Adrenal gland (tissue), 5 donors: ENCODE measurements around the gene POC1A.

Experiments used
- POLR2A ChIP-seq, 2 donors: fragments of 450-650 bp; IDR thresholded peaks; one replicate each; pipeline ENCODE4 v1.6.1; 2017; ENCODE audit warnings: antibody characterized with exemption in 2 of 2, mild to moderate bottlenecking in 2 of 2, moderate library complexity in 1 of 2
- TF ChIP-seq, protein P1 (sequence below), 6 experiments: fragments of 450-650 bp in 4 of 6; fragments of 200-600 bp in 2 of 6; sonication (generic) in 1 of 6; IDR thresholded peaks; 1 replicate in 5 of 6; 2 replicates in 1 of 6; pipeline versions ENCODE4 v1.5.1 to v1.8.0; 2016 to 2021; ENCODE audit warnings: antibody characterized with exemption in 6 of 6, mild to moderate bottlenecking in 2 of 6, moderate library complexity in 1 of 6
- donor health status: DM: no; HTN: no; CAD: no.

DNA sequence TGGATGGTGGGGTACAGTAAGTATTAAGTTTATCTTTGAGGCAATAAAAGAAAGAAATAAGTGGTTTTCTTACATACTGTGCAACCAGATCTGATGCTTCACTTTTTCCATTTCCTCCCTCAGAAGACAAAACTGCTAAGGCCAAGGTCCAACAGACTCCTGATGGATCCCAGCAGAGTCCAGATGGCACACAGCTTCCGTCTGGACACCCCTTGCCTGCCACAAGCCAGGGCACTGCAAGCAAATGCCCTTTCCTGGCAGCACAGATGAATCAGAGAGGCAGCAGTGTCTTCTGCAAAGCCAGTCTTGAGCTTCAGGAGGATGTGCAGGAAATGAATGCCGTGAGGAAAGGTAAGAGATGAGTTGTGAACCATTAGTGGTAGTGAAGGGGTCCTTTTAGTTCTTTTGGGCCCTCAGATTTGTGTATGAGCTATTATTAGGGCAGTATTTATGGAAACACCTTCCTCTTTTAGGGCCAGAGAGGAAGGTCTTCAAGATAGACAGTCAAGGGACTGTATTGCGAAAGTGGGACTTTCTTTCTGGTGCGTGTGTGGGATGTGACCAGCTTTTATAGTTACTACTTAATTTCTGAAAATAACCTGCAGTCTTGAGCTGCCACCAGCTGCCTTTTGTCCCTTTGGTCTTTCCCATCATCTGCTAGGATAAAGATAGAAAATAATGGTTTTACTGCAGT, 48.3 kb upstream of the POC1A start:
- TF ChIP-seq, protein P1, sequence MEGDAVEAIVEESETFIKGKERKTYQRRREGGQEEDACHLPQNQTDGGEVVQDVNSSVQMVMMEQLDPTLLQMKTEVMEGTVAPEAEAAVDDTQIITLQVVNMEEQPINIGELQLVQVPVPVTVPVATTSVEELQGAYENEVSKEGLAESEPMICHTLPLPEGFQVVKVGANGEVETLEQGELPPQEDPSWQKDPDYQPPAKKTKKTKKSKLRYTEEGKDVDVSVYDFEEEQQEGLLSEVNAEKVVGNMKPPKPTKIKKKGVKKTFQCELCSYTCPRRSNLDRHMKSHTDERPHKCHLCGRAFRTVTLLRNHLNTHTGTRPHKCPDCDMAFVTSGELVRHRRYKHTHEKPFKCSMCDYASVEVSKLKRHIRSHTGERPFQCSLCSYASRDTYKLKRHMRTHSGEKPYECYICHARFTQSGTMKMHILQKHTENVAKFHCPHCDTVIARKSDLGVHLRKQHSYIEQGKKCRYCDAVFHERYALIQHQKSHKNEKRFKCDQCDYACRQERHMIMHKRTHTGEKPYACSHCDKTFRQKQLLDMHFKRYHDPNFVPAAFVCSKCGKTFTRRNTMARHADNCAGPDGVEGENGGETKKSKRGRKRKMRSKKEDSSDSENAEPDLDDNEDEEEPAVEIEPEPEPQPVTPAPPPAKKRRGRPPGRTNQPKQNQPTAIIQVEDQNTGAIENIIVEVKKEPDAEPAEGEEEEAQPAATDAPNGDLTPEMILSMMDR (IDR thresholded peaks at IDR 0.05) = no peak
- TF ChIP-seq POLR2A (IDR thresholded peaks at IDR 0.05) = peak; percentile 45 to 52
